ENCODE measurements around the gene NUDT3.
"Not testable (repeated sequence)": the region's sequence is repeated elsewhere in the genome, so short reads cannot be mapped to it uniquely, and the experiment has no call there.

Gene NUDT3

DNA sequence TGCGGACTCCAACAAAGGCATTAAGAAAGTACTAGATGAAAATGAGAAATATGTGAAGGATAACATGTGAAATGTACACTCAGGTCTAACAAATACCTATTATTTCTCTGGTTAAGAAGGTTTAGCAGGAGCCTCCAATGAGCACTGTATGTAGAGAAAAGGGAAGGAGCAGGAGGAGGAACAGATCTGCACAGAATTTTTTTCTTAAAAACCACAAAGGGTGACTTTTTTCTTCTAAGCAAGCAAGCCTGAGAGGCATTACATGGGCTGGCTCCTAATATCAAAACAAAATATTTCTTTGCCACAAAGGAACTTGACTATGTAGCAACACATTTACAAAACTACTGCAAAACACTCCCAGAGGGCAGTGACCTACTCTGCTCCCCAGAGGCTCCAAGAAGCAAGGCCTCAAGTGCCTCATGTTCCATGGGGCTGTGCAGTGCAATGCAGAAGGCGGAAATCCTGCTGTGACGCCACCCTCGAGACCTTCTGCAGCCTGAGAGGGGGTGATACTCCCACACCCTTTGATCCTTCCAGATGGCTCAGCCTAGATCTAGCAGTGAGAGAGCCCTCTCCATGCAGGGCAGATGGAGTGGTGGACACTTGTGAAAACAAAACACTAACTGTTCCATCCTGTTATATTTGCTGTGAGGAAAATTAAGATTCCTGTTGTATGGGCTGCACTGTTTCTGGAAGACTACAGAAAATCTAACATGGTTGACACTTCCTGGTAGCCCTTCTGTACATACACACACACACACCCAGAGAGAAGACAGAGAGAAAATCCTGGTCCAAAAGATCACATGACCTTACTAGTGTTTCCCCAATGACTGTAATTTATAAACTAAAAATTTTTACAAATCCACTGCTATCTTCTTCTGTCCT lies 107.7 kb downstream of the NUDT3 start:
- no peak for DNase-seq

GRCh38 chr6:34281702-34282334 lies 110.7 kb downstream of the NUDT3 start:
- DNase-seq: no peak

- DNase-seq: no peak
Measured at GRCh38 chr6:34280216-34280615, 112.3 kb downstream of the NUDT3 start.

- no peak for DNase-seq
Measured at GRCh38 chr6:34278833-34279232, 113.6 kb downstream of the NUDT3 start.

GRCh38 chr6:34277763-34278112 lies 114.7 kb downstream of the NUDT3 start:
- no peak for DNase-seq

DNA sequence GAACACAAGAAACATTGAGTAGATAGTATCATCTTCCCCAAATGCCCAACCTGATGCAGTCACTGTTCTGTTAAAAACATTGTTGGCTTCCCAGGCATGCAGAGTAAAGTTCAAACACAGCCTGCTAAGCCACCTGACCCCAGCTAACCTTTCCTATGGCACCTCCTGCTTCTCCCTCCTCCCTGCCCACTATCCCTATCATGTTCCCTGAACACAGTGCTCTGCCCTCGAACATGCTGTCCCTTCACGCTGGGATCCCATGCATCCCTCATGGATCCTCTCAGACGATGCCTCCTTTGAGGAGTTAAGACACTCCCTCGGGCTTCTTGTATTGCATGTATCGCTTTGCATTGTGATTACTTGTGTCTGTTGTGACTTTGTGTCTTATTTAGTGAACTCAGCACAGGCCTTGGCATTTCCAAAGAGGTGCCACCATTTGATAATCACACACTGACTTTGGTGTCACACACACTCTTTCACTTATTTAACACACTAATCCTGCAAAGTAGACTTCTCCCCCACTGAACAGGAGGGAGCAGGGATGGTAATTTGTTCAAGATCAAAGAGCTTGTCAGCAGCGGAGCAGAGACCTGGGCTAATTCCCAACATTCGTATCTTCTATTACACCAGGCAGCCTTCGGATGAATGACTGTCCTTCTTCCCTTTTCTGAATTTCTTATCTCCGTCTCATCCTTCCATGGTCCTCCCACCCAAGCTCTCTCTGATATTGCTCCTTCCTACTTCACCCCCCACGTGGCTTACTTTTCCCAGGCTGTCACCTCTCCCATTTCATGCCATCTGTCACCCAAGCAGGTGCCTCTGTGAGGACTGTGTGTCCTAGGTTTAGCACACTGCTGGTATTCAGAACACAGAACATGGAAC lies 115.3 kb downstream of the NUDT3 start:
- no peak for DNase-seq

DNA sequence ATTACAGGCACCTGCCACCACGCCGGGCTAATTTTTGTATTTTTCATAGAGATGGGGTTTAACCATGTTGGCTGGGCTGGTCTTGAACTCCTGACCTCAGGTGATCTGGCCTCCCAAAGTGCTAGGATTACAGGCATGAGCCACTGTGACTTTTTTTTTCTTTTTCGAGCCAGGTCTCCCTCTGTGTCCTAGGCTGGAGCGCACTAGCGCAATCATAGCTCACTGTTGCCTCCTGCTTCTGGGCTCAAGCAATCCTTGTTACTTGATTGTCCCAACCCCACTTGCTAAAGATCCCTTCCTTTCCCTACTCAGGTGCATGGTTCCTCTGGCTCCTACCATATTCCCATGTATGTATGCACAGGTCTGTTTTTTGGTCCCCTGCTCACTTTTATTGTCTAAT lies 116.3 kb downstream of the NUDT3 start:
- no peak for DNase-seq

- DNase-seq: no peak
Measured at GRCh38 chr6:34275128-34275804, 117.2 kb downstream of the NUDT3 start.

GRCh38 chr6:34274129-34274528 lies 118.3 kb downstream of the NUDT3 start:
- DNase-seq: no peak

- DNase-seq: no peak
Measured at GRCh38 chr6:34273242-34273805, 119.1 kb downstream of the NUDT3 start.

GRCh38 chr6:34272013-34272926 lies 120.2 kb downstream of the NUDT3 start:
- no peak for DNase-seq

- DNase-seq: not testable (repeated sequence)
Measured at GRCh38 chr6:34269658-34270341, 122.7 kb downstream of the NUDT3 start.

GRCh38 chr6:34269132-34269531 lies 123.3 kb downstream of the NUDT3 start:
- not testable (repeated sequence) for DNase-seq

DNA sequence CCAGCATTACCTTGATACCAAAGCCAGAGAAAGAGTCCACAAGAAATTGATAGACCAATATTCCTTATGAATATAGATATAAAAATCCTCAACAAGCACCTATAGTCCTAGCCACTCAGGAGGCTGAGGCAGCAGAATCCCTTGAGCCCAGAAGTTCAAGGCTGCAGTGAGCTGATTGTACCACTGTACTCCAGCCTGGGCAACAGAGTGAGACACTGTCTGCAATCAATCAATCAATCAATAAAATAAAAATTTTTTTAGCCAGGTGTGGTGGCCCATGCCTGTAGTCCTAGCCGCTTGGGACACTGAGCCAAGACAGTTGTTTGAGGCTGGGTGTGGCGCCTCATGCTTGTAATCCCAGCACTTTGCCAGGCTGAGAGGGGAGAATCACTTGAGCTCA lies 124.7 kb downstream of the NUDT3 start:
- DNase-seq: no peak

DNA sequence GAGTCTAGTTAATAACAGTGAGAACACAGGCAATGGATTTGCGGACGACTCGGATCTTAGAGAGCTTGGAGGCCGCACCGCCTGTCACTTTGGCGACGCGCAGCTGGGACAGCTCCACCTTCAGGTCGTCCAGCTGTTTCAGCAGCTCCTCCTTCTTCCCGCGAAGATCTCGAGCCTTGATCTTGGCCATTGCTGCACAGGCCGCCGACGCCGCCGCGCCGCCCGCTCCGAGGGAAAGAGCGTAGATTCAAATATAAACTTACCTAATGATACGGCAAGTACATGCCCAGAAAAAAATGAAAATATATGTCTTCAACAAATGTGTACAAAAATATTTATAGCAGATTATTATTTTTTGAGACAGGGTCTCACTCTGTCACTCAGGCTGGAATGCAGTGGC lies 129.0 kb downstream of the NUDT3 start:
- DNase-seq: not testable (repeated sequence)

DNA sequence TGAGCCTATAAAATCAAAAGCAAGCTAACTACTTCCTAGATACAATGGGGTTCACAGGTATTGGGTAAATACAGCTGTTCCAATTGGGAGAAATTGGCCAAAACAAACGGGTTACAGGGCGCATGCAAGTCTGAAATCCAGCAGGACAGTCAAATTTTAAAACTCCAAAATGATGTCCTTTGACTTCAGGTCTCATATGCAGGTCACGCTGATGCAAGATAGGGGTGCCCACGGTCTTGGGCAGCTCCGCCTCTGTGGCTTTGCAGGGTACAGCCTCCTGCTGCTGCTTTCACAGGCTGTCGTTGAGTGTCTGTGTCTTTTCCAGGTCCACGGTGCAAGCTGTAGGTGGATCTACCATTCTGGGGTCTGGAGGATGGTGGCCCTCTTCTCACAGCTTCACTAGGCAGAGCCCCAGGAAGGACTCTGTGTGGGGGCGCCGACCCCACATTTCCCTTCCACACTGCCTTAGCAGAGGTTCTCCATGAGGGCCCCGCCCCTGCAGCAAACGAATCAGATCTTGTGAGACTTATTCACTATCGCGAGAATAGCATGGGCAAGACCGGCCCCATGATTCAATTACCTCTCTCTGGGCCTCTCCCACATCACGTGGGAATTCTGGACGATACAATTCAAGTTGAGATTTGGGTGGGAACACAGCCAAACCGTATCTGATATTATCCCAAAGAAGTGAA lies 131.7 kb downstream of the NUDT3 start:
- DNase-seq: no peak

- no peak for DNase-seq
Measured at GRCh38 chr6:34259529-34260069, 132.9 kb downstream of the NUDT3 start.

- DNase-seq: not testable (repeated sequence)
Measured at GRCh38 chr6:34252395-34252794, 140.1 kb downstream of the NUDT3 start.

DNA sequence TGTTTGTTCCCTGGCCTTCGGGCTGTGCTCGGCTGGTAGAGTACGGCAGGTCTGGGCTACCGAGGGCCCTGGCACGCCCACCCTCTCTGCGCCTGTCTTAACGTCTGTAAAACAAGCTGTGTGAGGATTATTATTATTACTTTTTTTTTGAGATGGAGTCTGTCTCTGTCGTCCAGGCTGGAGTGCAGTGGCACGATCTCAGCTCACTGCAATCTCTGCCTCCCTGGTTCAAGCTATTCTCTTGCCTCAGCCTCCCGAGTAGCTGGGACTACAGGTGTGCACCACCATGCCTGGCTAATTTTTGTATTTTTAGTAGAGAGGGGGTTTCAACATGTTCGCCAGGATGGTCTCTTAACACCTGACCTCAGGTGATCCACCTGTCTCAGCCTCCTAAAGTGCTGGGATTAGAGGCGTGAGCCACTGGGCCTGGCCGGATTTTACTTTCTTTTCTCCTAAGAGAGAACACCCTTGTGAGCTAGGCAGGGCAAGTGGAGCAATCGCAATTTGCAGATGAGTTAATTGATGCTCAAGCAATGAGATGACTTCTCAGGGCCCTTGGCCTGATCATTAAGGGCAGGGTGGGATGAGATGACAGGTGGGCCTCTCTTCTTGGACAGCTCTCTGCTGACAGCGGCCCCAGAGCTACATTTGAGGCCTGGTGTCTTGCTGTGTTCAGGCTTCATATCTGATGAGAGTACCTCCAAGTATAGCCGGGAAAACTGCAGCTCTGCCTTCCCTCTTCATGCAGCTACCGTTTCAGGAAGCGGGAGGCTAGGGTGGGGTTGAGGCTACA lies 142.8 kb downstream of the NUDT3 start:
- DNase-seq: no peak
